BLaER1 treated with 17β-estradiol and CSF1 and Interleukin-3, amounts not matched to agents 10 nM and 100 nM (cell line): Measurements from ENCODE around the gene MAGI1.

Experiments
- H3K27ac ChIP-seq, 11 experiments: shearing (Covaris generic); formaldehyde crosslinking; 2 replicates each; pipeline ENCODE4 v1.8.1; 2022
- H3K27me3 ChIP-seq, 11 experiments: shearing (Covaris generic); formaldehyde crosslinking; 2 replicates each; pipeline ENCODE4 v1.8.1; 2022
- H3K36me3 ChIP-seq, 11 experiments: shearing (Covaris generic); formaldehyde crosslinking; 2 replicates each; pipeline ENCODE4 v1.8.1; 2022
- H3K4me1 ChIP-seq, 10 experiments: shearing (Covaris generic); formaldehyde crosslinking; 2 replicates each; pipeline ENCODE4 v1.8.1; 2022
- H3K4me2 ChIP-seq, 11 experiments: shearing (Covaris generic); formaldehyde crosslinking; 2 replicates each; pipeline ENCODE4 v1.8.1; 2022
- H3K4me3 ChIP-seq, 10 experiments: shearing (Covaris generic); formaldehyde crosslinking; 2 replicates each; pipeline ENCODE4 v1.8.1; 2022
- H3K9ac ChIP-seq, 11 experiments: shearing (Covaris generic); formaldehyde crosslinking; 2 replicates each; pipeline ENCODE4 v1.8.1; 2022
- H3K9me3 ChIP-seq, 11 experiments: shearing (Covaris generic); formaldehyde crosslinking; replicated peaks in 1 of 11; 2 replicates each; pipeline ENCODE4 v1.8.1; 2022
- H4K20me1 ChIP-seq, 11 experiments: shearing (Covaris generic); formaldehyde crosslinking; 2 replicates each; pipeline ENCODE4 v1.8.1; 2022
- Cebpa-rat ChIP-seq, 11 experiments: shearing (Covaris generic); IDR thresholded peaks; 2 replicates each; pipeline ENCODE4 v1.8.1; 2022

The MAGI1 gene

DNA sequence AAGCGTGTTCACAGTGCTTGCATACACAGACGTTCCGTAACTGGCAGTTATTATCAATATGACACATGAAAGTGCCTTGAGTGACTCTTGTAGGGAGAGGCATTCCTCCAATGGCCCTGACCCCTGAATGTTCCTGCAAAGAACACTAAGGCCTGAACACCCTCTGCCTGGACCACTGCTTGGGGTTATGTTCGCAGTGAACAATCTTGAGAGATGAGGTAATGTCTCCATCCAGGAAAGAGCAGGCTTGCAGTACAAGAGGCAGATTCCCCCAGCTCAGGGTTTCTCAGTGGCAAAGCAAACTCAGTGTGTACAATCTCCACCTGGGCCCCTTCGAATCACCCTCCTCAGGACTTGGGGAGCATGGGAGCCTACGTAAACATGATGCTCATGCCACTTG, 324.6 kb downstream of the MAGI1 start:
- Histone ChIP-seq H3K4me1 (peaks cover 0 to 15% (median 0%) of the 10 kb centered on the region in 10 experiments; a peak in 4 of 20 replicates), H3K4me2 (no peak overlapping the region), H3K9me3 (peaks cover 0 to 25% (median 11%) of the 10 kb centered on the region in 11 experiments; a peak in 11 of 22 replicates), H3K9ac (no peak overlapping the region), H3K4me3 (no peak overlapping the region), H3K27ac (no peak overlapping the region), H3K36me3 (peaks cover 0 to 4% (median 0%) of the 10 kb centered on the region in 11 experiments; a peak in 1 of 22 replicates), H4K20me1 (no peaks in the 10 kb centered on the region), H3K27me3 (no peaks in the 10 kb centered on the region)
- TF ChIP-seq Cebpa-rat (IDR thresholded peaks at IDR 0.05), result no peak

GRCh38 chr3:65713016-65713415, 325.7 kb downstream of the MAGI1 start:
- Histone ChIP-seq H3K9me3 (peaks cover 0 to 25% (median 11%) of the 10 kb centered on the region in 11 experiments; a peak in 11 of 22 replicates), H3K4me3 (no peak overlapping the region), H3K27ac (no peak overlapping the region), H3K27me3 (no peaks in the 10 kb centered on the region), H3K36me3 (peaks cover 0 to 4% (median 0%) of the 10 kb centered on the region in 11 experiments; a peak in 1 of 22 replicates), H4K20me1 (no peaks in the 10 kb centered on the region), H3K4me1 (peaks cover 0 to 15% (median 0%) of the 10 kb centered on the region in 10 experiments; a peak in 4 of 20 replicates), H3K4me2 (0 out of 22 replicates have a peak overlapping the region, but pooled peaks of 3 of the 11 experiments have one; percentile 7 to 22 (median 10)), H3K9ac (no peak overlapping the region)
- peak in 3 of 11 experiments; percentile 12 to 53 (median 21); a peak in 3 of 22 replicates for TF ChIP-seq Cebpa-rat (IDR thresholded peaks at IDR 0.05)

GRCh38 chr3:65712140-65712539, 326.6 kb downstream of the MAGI1 start:
- no peak overlapping the region for H3K9ac ChIP-seq
- no peaks in the 10 kb centered on the region for H4K20me1 ChIP-seq
- peaks cover 0 to 4% (median 0%) of the 10 kb centered on the region in 11 experiments; a peak in 1 of 22 replicates for H3K36me3 ChIP-seq
- H3K9me3 ChIP-seq, result peaks cover 0 to 25% (median 11%) of the 10 kb centered on the region in 11 experiments; a peak in 11 of 22 replicates
- H3K27me3 ChIP-seq, result no peaks in the 10 kb centered on the region
- no peak for TF ChIP-seq Cebpa-rat (IDR thresholded peaks at IDR 0.05)
- H3K4me3 ChIP-seq, result no peak overlapping the region
- no peak overlapping the region for H3K27ac ChIP-seq
- peaks cover 0 to 15% (median 0%) of the 10 kb centered on the region in 10 experiments; a peak in 4 of 20 replicates for H3K4me1 ChIP-seq
- no peak overlapping the region for H3K4me2 ChIP-seq

DNA sequence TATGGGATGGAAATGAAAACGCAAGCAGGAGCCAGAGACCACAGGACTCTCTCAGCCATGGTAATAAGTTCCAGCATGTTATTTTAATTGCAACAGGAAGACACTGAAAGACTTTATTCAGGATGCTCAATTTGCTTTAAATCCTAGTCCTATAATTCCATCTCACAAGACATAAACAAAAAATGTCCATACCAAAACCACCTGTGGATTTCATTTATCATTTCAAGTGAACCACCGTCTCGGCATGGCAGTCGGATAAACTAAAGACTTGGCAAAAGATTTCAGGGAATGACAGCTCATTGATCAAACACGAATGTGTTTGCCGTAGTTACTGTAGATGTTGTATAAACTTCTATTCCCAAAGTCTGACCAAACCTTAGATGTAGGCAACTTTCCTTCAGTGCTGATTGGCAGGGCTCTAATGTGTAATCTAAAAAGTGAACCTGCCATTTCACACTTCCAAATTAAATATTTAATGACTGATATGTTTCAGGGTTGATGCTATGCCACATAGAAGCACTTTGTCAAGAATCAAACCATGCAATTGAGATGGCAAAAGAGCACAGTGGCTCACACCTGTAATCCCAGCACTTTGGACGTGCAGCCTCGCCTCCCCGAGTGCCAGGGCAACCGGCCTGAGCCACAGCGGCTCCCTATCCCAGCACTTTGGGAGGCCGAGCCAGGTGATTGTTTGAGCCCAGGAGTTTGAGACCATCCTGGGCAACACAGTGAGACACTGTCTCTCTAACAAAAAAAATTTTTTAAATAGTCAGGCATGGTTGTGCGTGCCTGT, 331.7 kb downstream of the MAGI1 start:
- Histone ChIP-seq H3K4me3 (no peak overlapping the region), H3K4me1 (no peaks in the 10 kb centered on the region), H3K27ac (no peak overlapping the region), H3K4me2 (no peak overlapping the region), H4K20me1 (no peaks in the 10 kb centered on the region), H3K36me3 (no peaks in the 10 kb centered on the region), H3K27me3 (no peaks in the 10 kb centered on the region), H3K9ac (no peak overlapping the region), H3K9me3 (peaks cover 0 to 14% (median 2%) of the 10 kb centered on the region in 11 experiments; a peak in 9 of 22 replicates)
- TF ChIP-seq Cebpa-rat (IDR thresholded peaks at IDR 0.05), result no peak

GRCh38 chr3:65706301-65706700, 332.4 kb downstream of the MAGI1 start:
- Histone ChIP-seq H4K20me1 (no peaks in the 10 kb centered on the region), H3K27ac (no peak overlapping the region)

DNA sequence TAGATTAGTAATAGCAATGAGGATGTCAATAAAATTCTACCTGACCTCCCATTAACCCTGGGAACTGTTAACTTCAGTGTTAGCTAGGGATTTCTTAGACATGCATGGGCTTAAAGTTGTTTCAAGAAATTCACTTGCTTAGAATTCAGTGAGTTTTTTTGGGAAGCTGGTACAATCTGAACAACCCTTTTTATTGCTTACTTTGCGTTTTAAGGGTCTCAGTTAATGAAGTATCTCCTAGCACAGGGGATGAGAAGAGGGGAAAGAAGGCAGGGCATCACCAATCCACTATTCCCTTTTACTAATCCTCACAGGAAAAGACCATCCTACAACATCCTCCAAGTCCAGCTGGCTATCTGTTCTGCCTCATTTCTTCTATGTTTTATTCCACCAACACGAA, 334.9 kb downstream of the MAGI1 start:
- no peak overlapping the region for H3K4me3 ChIP-seq
- peaks cover 0 to 12% (median 4%) of the 10 kb centered on the region in 11 experiments; a peak in 12 of 22 replicates for H3K9me3 ChIP-seq
- H3K4me2 ChIP-seq, result no peak overlapping the region
- H4K20me1 ChIP-seq, result no peaks in the 10 kb centered on the region
- no peak overlapping the region for H3K27ac ChIP-seq
- no peak for TF ChIP-seq Cebpa-rat (IDR thresholded peaks at IDR 0.05)
- H3K4me1 ChIP-seq, result no peaks in the 10 kb centered on the region
- no peak overlapping the region for H3K9ac ChIP-seq
- 0 out of 22 replicates have a peak, but pooled peaks cover 0 to 3% (median 0%) of the 10 kb centered on the region in 11 experiments for H3K36me3 ChIP-seq
- no peaks in the 10 kb centered on the region for H3K27me3 ChIP-seq

More at GRCh38 chr3:65706301-65706700, 332.4 kb downstream of the MAGI1 start:
- Histone ChIP-seq H3K4me3 (no peak overlapping the region), H3K4me2 (no peak overlapping the region), H3K4me1 (no peaks in the 10 kb centered on the region), H3K9me3 (peaks cover 0 to 7% (median 0%) of the 10 kb centered on the region in 11 experiments; a peak in 7 of 22 replicates), H3K9ac (no peak overlapping the region), H3K36me3 (no peaks in the 10 kb centered on the region), H3K27me3 (no peaks in the 10 kb centered on the region)
- no peak for TF ChIP-seq Cebpa-rat (IDR thresholded peaks at IDR 0.05)

GRCh38 chr3:65703026-65703425, 335.7 kb downstream of the MAGI1 start:
- Histone ChIP-seq H3K4me2 (no peak overlapping the region), H3K4me1 (no peaks in the 10 kb centered on the region), H3K9ac (no peak overlapping the region), H3K27ac (no peak overlapping the region), H3K27me3 (no peaks in the 10 kb centered on the region), H4K20me1 (no peaks in the 10 kb centered on the region), H3K36me3 (0 out of 22 replicates have a peak, but pooled peaks cover 0 to 3% (median 0%) of the 10 kb centered on the region in 11 experiments), H3K9me3 (peaks cover 0 to 12% (median 4%) of the 10 kb centered on the region in 11 experiments; a peak in 12 of 22 replicates), H3K4me3 (no peak overlapping the region)
- no peak for TF ChIP-seq Cebpa-rat (IDR thresholded peaks at IDR 0.05)

DNA sequence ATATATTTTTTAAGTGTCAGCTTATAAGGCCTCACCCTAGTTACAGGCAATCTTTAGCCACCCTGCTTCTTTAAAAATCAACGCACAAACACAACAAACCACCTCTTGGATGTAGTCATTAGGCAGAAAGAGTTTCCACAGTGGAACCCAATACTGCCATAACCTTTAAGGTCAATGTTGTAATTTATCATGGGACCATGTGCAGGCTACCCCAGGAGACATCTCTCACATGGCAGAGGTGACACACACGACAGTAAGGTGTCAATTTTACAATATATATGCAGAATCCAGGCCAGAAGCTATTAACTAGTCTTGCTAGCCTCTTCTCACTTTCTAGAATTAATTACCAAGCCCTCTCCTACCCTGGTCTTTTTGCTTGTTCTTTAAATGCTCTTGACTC, 336.5 kb downstream of the MAGI1 start:
- Histone ChIP-seq H4K20me1 (no peaks in the 10 kb centered on the region), H3K36me3 (0 out of 22 replicates have a peak, but pooled peaks cover 0 to 3% (median 0%) of the 10 kb centered on the region in 11 experiments), H3K9me3 (peaks cover 0 to 12% (median 4%) of the 10 kb centered on the region in 11 experiments; a peak in 12 of 22 replicates), H3K4me1 (no peaks in the 10 kb centered on the region), H3K27me3 (no peaks in the 10 kb centered on the region), H3K4me3 (no peak overlapping the region), H3K4me2 (no peak overlapping the region), H3K27ac (no peak overlapping the region), H3K9ac (no peak overlapping the region)
- no peak for TF ChIP-seq Cebpa-rat (IDR thresholded peaks at IDR 0.05)

DNA sequence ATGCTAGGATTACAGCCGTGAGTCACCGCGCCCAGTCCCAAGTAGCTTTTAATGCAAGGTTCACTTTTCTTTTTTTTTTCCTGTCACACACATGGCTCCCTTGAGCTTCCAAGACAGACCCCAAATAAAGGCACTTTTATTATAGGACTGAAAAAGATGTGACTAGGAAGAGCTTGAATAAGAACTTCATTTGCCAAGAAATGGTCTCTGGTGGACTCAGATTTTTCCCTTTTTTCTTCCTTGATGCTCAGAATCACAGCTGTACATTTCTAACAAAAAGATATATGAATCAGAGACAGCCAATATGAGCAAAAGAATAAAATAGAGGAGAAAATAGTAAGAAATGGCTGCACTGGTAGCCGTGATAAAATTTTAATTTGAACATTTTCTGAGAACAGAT, 337.2 kb downstream of the MAGI1 start:
- no peak overlapping the region for H3K9ac ChIP-seq
- H3K27ac ChIP-seq, result no peak overlapping the region
- H3K9me3 ChIP-seq, result peaks cover 0 to 12% (median 4%) of the 10 kb centered on the region in 11 experiments; a peak in 12 of 22 replicates
- no peak overlapping the region for H3K4me3 ChIP-seq
- H3K27me3 ChIP-seq, result no peaks in the 10 kb centered on the region
- H4K20me1 ChIP-seq, result no peaks in the 10 kb centered on the region
- no peaks in the 10 kb centered on the region for H3K4me1 ChIP-seq
- no peak for TF ChIP-seq Cebpa-rat (IDR thresholded peaks at IDR 0.05)
- 0 out of 22 replicates have a peak, but pooled peaks cover 0 to 3% (median 0%) of the 10 kb centered on the region in 11 experiments for H3K36me3 ChIP-seq
- no peak overlapping the region for H3K4me2 ChIP-seq
